Endothelial cell of hepatic sinusoid (primary cell): ENCODE results near the gene PCNX3.

Source experiments
- in situ Hi-C: cut with HindIII; loops from 2 replicates; pipeline ENCODE4 v1.10.0; 2017; ENCODE audit warnings: low sequenced_read_pairs

PCNX3 gene

DNA sequence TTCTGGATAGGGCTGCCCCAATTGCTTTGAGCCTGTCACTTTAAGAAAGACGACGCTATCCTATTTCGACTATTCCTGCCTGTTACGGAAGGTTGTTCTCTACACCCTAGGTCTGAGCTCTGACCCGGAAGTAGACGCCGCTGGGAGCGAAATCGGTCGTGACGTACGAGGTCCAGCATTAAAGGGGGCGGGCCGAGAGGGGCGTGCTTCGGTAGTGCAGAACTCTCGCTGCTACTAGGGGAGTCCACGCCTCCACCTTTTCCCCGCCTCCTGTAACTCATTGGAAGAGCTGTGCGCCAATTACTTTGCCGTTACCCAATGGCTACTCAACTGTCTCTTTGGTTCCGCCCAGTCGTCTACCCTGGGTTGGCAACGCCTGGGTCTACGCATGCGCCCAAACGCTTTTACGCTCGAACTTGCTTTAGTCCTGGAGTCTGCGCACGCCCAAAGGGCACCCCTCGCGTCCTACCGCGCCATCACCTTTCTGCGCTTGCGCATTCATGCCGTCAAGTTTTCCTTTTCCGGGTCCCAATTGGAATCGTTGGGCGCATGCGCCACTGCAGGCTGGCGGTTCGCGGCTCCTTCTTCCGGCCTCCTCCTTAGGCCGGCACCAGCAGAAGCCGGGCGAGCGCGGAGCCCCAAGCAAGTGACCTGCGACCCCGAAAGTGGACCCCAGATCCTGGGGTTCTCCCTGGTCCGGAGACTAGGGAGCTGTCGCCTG, at the start of gene PCNX3:
TSS of gene PCNX3 (plus strand) at position 548 of the 721 bp plus-strand sequence. CDS start 536 bp downstream, outside the sequence.
- in situ Hi-C loops = no loop called here

GRCh38 chr11:65569164-65569972, 46.2 kb upstream of the PCNX3 start:
- in situ Hi-C loops = loop anchor here (5.0 kb wide), 1 partner anchor 33 kb away; no protein-coding TSS in a partner anchor

DNA sequence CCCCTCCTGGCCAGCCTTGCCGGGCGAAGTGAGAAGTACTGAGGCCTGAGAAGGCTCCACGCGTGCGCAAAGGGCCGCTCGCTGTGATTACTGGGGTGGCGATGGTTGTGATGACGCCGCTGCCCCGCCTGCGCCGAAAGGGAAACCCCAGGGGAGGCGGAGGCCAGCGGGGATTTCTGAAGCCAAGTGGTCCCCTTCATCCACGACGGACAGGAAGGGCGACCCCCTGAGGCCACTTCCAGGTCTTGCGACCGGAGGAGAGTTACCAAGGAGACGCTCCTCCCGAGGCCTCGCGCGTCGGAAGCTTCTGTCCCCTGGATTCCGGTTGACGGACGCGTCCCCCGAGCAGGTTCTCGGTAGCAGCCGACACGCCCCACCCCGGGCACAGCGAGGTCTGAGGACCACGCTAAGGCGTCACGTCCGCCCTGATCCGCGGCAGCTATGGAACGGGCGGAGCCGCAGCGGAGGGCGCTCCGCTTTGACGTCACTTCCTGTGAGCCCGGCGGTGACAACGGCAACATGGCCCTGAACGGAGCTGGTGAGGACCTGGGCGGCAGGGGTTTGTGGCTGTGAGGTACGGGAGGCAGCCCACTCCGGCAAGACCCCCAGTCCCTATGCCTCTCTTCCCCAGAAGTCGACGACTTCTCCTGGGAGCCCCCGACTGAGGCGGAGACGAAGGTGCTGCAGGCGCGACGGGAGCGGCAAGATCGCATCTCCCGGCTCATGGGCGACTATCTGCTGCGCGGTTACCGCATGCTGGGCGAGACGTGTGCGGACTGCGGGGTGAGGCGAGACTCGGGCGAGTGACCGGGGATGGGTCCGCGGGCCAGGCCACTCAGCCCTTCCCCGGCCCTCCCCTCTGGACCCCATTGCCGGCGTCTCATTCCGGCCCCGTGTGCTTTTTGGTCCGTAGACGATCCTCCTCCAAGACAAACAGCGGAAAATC, 45.3 kb upstream of the PCNX3 start, which contains the start of gene ZNRD2:
TSS of gene ZNRD2 (plus strand) at position 505 of the 946 bp plus-strand sequence. CDS start at position 520, 15 bp downstream.
- in situ Hi-C loops = loop anchor here (5.0 kb wide), 1 partner anchor 32 kb away; no protein-coding TSS in a partner anchor

- in situ Hi-C loops = no loop called here
These were observed 44.2 kb upstream of the PCNX3 start for GRCh38 chr11:65571420-65571819.

DNA sequence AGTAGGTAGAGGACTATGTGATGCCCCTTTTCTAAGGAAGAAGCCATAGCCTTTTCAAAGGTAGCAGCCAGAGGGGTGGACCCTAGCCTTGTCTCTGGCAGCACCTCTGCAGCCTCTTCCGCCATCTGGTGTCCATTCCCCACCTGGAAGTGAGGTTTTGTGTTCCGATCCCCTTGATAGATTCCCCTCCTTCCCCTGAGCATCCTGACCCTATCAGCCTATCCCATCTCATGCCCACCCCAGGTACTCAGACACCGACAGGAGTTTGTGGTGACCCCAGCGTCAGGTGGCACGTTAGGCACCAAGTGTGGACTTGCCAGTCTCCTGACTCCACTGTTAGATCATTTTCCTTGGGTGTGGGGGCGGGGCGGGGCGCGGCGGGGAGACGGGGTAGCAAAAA, 43.6 kb upstream of the PCNX3 start:
- in situ Hi-C loops = no loop called here

DNA sequence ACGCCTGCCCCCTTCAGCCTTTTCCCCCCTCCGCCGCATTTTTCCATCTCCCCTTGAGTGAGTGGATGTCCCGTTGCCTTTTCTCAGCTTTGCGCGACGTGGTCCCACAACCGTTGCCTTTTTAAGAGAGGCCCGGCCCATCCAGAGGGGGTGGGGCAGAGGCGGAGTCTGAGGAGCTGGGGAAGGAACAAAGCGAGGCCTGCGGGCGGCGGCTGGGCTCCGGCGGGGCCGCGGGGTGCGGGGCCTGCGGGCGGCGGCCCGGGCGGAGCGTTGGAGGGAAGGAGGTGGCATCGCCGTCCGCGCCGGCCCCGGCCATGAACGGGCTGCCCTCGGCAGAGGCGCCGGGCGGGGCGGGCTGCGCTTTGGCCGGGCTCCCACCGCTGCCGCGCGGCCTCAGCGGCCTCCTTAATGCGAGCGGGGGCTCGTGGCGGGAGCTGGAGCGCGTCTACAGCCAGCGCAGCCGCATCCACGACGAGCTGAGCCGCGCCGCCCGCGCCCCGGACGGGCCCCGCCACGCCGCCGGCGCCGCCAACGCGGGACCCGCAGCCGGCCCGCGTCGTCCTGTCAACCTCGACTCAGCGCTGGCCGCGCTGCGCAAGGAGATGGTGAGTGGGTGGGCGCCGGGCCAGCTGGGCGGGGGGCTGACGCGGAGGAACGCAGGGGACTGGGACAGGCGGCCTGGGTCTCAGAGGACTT, 43.1 kb upstream of the PCNX3 start, which contains the start of gene FAM89B:
TSS of gene FAM89B (plus strand) at position 183 of the 696 bp plus-strand sequence. CDS start at position 315, 132 bp downstream.
- in situ Hi-C loops = no loop called here

- in situ Hi-C loops = no loop called here
These were observed 42.0 kb upstream of the PCNX3 start for GRCh38 chr11:65573391-65574079.

GRCh38 chr11:65574109-65574810, 41.3 kb upstream of the PCNX3 start:
- in situ Hi-C loops = no loop called here

DNA sequence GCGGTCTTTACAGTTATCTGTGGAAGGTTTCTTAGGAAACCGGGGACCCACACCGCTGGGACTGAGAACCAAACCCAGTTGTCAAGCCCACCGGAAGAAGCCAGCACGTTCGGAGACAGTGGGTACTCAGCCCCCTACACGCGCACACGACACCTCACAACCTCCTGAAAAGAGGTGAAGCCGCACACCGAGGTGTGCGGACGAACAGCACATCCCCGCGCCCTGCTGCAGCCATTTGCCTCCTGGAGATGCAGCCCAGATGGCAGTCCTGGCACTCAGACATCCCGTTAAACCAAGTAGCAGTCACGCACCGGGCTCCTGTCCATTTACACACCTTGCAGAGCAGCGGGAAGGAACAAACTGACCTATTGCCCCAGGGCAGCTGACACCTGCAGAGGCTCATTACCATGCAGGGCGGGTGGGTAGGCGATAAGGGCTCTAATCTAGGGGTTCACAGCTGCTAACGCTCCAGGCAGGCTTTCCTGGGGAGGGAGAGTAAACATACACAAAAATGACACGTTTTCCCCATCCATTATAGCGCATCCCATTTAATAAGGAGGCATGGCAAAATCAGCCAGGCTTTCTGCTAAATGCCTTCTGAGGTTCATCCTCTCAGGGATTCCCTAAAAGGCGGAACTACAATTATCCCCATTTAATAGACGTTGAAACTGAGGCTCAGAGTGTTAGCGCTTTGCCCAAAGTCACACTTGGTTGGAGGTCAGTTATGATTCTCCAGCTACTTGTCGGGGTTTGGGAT, 40.6 kb upstream of the PCNX3 start:
- in situ Hi-C loops = no loop called here

- in situ Hi-C loops = no loop called here
These were observed 39.9 kb upstream of the PCNX3 start, which contains the start of gene EHBP1L1 for GRCh38 chr11:65575568-65576231. TSS of gene EHBP1L1 (plus strand) at chr11:65576053. CDS start at chr11:65576303, 250 bp downstream.

DNA sequence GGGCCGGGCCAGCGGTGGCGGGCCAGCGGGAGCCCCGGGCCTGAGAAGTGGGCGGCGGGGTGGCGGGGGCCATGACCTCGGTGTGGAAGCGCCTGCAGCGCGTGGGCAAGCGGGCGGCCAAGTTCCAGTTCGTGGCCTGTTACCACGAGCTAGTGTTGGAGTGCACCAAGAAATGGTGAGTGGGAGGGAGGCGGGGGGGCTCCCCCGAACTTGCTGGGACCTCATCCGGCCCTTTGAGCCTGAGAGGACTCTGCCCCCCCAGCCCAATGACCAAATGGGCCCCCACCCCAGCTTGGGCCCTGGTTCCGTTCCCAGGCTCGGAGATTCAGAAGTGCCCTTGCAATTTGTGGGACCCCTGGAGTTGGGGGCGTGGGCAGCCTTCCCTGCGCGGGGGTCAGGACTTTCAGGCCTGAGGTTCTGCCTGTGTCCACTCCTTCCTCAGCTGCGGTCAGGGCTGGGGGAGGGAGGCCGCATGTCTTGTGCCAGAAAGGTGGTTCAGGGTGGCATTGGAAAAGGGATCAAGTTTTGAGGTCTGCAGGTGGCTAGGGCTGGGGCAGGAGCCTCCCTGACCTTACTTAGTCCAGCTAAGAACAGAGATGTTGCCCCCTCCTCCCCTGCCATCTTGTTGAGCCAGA, 39.2 kb upstream of the PCNX3 start:
- in situ Hi-C loops = no loop called here

- in situ Hi-C loops = no loop called here
These were observed 38.5 kb upstream of the PCNX3 start for GRCh38 chr11:65576867-65577755.

- in situ Hi-C loops = no loop called here
These were observed 37.8 kb upstream of the PCNX3 start for GRCh38 chr11:65577756-65578109.

DNA sequence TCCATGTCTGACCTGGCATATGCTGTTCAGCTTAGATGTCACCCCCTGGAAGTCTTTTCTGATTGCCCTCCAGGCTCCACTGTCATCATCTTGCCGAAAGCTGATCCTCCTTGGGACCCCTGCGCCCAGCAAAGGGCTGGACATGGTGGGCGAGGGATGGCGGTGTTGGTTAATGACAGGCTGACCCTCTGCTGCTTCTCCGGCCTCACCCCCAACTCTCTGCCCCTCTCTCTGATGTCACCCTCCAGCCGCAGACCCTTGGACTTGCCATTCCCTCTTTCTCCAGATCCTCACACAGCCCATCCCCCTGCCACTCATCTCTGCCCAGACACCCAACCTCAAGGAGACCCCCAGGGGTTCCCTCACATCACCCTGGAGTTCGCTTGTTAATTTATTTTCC, 37.4 kb upstream of the PCNX3 start:
- in situ Hi-C loops = no loop called here

- in situ Hi-C loops = no loop called here
These were observed 36.9 kb upstream of the PCNX3 start for GRCh38 chr11:65578667-65579066.

GRCh38 chr11:65579291-65579690, 36.3 kb upstream of the PCNX3 start:
- in situ Hi-C loops = no loop called here
